NCI-H2196 treated with DMSO at 0.1 percent for 48 hours (cell line): ENCODE data around the gene CALCOCO2.

ENCODE experiments used
- DNase-seq: peaks from one replicate; lab custom pipeline; 2025; ENCODE audit not compliant: unreplicated experiment; lab: John Stamatoyannopoulos, UW

Gene CALCOCO2

DNA sequence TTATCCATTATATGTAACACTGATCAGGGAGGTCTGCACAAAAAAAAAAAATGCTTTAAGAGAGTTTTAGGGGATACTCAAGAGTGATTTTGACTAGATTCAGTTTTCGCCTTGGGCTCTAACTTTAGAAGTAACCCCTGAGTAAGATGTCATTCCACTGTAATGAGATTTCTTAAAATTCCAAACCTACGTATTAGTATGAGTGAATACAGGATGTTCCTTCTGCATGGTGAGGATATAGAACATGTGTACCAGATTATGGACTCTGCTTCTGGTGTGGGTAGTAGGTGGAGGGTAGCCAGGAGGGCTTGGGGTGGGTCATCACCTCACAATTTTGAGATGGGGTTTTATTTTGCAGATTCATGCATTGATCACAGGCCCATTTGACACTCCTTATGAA lies 81.6 kb downstream of the CALCOCO2 start:
- DNase-seq: no peak
